HFF-Myc (cell line): ENCODE measurements around the gene JUND.

Experiments used
- DNase-seq: peaks from one replicate; pipeline ENCODE4 v3.0.0-alpha.2; 2011; ENCODE audit warnings: low read depth; ENCODE audit errors: extremely low read depth
- H3K4me3 ChIP-seq: replicated peaks from 2 replicates; pipeline ENCODE4 v1.5.1; 2011; ENCODE audit warnings: low read depth, mild to moderate bottlenecking, control low read depth, low read length
- TF ChIP-seq, protein P1 (sequence below): IDR thresholded peaks from 2 replicates; pipeline ENCODE4 v1.5.1; 2012; ENCODE audit warnings: mild to moderate bottlenecking, low read depth, low read length, control low read depth; ENCODE audit errors: missing control alignments

Gene JUND

DNA sequence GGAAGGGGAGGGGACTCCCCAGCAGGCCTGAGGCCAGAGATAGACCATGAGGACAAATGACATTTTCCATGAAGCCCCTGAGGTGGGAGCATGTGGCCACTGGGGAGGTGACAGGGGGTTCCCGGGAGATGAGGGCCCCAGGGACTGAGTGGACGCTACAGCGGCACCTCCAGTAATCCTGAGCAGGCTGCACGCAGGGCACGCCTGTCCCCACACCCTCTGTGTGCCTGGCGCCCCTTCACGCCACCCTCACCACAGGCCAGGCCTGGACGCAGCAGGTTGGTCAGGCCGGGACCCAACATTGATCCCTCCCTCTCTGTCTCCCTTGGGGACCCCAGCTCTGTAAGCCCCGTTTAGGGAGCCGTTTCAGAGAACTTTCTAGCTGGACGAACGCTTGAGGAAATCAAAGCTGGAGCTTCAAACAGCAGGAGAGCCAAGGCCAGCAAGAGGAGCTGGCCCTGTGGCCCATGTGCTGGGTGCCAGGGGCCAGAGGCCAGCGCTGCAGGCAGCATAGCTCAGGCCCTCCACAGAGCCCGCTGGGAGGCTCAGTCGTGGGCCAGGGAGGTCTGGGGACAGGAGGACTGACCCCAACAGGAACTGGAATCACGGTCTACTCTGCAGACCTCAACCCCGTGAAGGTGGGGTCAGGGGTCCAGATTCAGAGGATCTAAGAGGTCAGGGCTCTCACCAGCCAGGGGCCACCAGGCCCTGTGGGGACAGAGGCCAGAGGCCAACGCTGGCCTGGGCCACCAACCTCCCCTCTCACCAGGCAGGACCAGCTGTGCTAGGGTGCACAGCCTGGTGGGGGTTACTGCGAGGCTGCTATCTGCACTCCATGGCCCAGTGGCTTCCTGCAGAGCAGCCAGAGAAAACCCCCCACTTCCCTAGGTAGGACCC is 26.9 kb upstream of the JUND start:
- no peak for DNase-seq
- TF ChIP-seq, protein P1, sequence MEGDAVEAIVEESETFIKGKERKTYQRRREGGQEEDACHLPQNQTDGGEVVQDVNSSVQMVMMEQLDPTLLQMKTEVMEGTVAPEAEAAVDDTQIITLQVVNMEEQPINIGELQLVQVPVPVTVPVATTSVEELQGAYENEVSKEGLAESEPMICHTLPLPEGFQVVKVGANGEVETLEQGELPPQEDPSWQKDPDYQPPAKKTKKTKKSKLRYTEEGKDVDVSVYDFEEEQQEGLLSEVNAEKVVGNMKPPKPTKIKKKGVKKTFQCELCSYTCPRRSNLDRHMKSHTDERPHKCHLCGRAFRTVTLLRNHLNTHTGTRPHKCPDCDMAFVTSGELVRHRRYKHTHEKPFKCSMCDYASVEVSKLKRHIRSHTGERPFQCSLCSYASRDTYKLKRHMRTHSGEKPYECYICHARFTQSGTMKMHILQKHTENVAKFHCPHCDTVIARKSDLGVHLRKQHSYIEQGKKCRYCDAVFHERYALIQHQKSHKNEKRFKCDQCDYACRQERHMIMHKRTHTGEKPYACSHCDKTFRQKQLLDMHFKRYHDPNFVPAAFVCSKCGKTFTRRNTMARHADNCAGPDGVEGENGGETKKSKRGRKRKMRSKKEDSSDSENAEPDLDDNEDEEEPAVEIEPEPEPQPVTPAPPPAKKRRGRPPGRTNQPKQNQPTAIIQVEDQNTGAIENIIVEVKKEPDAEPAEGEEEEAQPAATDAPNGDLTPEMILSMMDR = no peak
- no peak overlapping the region for H3K4me3 ChIP-seq

DNA sequence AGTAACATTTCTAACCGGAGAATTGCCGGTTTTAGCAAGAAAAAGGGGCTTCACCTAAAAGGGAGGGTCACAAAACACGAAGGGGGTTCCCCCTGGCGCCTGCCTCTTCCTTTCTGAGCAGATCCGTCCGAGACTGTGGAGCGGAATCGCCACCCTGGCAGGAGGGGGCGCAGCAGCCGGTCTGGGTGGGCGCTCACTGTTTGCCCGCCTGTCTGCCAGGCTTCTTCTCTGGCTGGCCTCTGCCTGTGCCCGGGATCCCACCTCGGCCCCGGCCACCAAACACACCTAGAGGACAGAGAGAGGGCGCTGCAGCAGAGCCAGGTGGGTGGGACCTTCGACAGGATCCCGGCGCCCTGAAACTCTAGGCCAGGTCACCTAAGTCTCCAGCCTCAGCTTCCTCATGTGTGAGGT is 25.9 kb upstream of the JUND start:
- no peak overlapping the region for H3K4me3 ChIP-seq
- TF ChIP-seq, protein P1 = no peak
- no peak for DNase-seq

DNA sequence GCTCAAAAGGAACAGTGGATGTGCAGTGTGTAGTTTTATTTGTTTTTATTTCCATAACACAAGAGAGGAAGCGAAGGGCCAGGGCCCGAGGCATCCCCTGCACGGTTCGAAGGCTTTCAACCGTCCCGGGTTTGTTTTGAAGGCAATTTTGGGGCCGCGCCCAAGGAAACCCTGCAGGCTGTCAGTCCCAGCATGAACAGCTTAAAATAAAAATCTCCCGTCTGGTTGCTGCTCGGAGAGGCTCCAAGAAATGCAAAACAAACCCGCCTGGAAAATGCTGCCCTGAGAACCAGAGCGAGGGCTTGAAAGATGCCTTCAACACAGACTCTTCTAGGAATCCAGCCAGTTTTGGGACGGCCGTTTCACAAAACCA is 25.5 kb upstream of the JUND start:
- TF ChIP-seq, protein P1 = no peak
- no peak for DNase-seq
- H3K4me3 ChIP-seq = no peak overlapping the region

DNA sequence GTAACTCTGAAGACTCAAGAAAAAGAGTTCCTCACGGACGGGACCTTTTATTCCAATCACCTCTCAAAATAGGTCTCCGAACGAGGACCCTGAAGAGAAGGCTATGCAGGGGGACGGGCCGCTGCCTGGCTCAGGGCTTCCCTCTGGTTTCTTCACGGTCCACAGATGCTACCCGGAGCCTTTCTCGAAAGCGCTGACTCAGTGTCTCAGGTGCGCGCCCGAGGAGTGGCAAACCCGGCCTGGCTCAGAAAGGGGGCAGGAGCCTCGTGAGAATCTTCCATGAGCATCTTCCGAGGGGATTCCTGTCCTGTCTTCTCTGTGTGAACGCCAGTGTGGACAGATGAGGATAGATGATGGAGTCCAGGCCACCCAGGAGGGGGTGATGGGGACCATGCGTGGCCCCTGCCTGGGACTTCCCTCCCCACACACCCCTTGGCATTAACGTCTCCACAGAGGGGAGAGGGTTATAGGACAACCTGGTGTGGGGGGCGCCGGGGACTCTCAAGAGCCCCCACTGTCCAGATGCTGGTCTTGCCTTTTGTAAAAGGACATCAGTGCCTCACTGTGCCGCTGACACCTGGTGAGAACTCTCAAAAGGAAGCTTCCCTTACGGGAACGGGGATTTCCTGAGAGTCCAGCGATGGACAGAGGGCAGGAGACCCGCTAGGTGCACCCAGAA is 24.9 kb upstream of the JUND start:
- TF ChIP-seq, protein P1 = no peak
- no peak overlapping the region for H3K4me3 ChIP-seq
- no peak for DNase-seq

DNA sequence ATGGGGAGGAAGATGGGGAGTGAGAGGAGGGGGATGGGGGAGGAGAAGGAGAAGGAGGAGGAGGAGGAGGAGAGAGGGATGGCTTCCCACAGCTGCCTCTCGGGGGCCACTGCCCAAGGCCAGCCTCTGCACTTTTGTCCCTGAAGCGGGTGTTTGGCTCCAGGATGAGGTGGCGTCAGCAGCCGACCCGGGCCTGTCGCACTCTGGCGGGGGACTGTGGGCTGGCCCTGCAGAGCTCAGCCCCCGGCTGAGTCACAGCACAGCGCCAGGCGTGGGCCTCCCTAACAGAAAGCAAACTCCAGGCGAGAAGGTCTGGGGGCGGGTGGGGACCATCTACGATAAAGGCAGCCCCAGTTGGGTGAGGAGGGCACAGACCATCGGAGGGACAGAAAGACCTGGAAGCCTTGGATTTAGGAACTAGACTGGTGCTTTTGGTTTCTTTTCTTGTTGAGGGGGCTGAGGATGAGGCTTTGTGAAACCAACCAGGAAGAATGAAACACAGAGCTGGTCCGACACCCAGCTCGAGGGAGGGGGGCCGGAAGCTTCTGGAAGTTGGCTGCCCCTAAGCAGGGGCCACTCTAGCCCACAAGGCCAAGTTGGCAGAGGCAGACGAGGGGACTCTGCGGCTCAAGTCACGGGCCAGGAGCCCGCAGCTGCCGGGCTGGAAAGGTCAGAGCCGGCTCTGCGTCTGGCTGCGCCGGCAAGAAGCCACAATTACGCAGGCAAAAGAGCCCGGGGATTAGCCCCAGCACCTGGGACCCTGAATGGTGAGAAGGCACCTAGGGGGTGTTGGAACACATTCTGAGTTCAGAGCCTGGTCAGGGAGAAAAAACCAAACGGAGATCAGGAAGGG is 23.3 kb upstream of the JUND start:
- peak overlapping the region; percentile 29 for H3K4me3 ChIP-seq
- TF ChIP-seq, protein P1 = no peak
- DNase-seq = peak; percentile 24

DNA sequence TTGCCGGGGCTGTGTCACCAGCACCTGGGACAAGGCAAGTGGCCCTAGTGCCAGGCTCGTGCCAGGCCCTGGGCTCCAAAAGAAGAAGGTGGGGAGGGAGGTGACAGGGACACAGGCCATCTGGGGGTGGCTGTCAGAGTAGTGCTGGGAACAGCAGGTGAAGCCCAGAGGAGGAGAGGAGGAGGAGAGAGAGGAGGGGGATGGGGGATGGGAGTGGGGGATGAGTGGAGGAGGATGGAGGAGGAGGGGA is 22.7 kb upstream of the JUND start:
- no peak for DNase-seq
- TF ChIP-seq, protein P1 = no peak
- H3K4me3 ChIP-seq = peak overlapping the region; percentile 29
